Measurements from ENCODE around the gene GYG1. TPM values are rescaled to one million over a fixed set of nuclear protein-coding genes. Genes with fewer than 3 reads are reported as not detected.

Gene GYG1
- total and polyA plus RNA-seq, 2 experiments from 2014 or later = 33.2 to 40.9 TPM

- Mint-ChIP-seq H3K9me3 (no peaks in the 10 kb centered on the region), H3K4me1 (peaks cover 32% of the 10 kb centered on the region), H3K36me3 (ENCODE audit: low read depth) (peaks cover 30% of the 10 kb centered on the region; the same call in 2 of the 3 replicates), H3K4me3 (peak overlapping the region; percentile 73), H3K27ac (no peak overlapping the region), H3K27me3 (ENCODE audit: insufficient read depth, low read depth, poor library complexity) (peaks cover 12% of the 10 kb centered on the region)
- Histone ChIP-seq H3K27me3 (ENCODE audit: insufficient read depth) (peaks cover 6% of the 10 kb centered on the region; the same call in 1 of the 2 replicates), H3K9me2 (ENCODE audit: insufficient read depth) (no peaks in the 10 kb centered on the region), H3K27ac (ENCODE audit: low read depth) (no peak overlapping the region), H3F3A (replicated peaks; ENCODE audit: low read depth) (no peaks in the 10 kb centered on the region), H3K4me3 (peak overlapping the region; percentile 81), H3K4me2 (peak overlapping the region; percentile 95), H3K79me2 (replicated peaks; ENCODE audit: insufficient read depth) (peaks cover 8% of the 10 kb centered on the region; the same call in 1 of the 2 replicates), H2AFZ (peak overlapping the region; percentile 86), H4K20me1 (replicated peaks; ENCODE audit: insufficient read depth) (no peaks in the 10 kb centered on the region), H3K36me3 (ENCODE audit: insufficient read depth) (no peaks in the 10 kb centered on the region; the same call in 1 of the 2 replicates), H3K4me1 (ENCODE audit: insufficient read depth) (peaks cover 24% of the 10 kb centered on the region; the same call in 1 of the 2 replicates)
- peak; percentile 55 for ATAC-seq
- TF ChIP-seq NANOG (IDR thresholded peaks at IDR 0.05; ENCODE audit: borderline replicate concordance) (no peak), ETS1 (IDR thresholded peaks at IDR 0.05) (no peak), JUNB (IDR thresholded peaks at IDR 0.05; ENCODE audit: unreplicated experiment) (no peak), REST (IDR thresholded peaks at IDR 0.05; ENCODE audit: unreplicated experiment) (no peak), EZH2phosphoT487 (IDR thresholded peaks at IDR 0.05; ENCODE audit: unreplicated experiment) (no peak), ZNF114 (CRISPR knock-in tag; IDR thresholded peaks at IDR 0.05) (no peak)
- DNase-seq (ENCODE audit: low spot score) = peak; percentile 71
Measured at GRCh38 chr3:148992027-148992634, 791 bp downstream of the GYG1 start.

DNA sequence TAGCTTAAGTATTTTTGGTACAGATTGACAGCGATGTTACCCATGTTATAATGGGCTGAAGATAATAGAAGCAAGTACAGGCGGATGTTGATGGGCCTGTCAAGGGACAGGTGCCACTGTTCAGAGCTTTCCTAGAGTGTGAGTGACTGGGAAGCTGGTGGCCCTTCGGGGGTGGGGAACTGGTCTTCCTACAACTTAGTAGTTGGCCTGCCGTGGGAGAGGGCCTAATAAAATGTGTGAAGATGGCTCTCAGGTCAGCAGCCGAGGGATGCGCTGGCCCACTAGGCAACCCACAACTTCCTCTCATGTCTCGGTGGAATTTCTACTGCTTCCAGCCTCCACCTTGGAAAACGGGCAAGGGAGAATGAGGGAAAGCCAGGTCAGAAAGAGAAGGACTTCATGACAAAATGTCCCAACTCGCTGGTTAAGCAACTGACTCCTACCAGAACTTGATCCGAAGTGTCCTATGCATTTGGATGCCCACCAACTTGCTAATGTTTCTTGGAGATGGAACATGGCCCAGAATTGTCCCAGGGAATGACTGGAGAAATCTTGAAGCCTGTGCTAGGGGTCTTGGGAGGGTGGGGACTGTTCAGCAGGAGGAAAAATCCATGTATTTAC lies 1.4 kb downstream of the GYG1 start:
- peak overlapping the region; percentile 73 for H3K4me3 Mint-ChIP-seq
- Histone ChIP-seq H3K9me2 (ENCODE audit: insufficient read depth) (no peaks in the 10 kb centered on the region), H3F3A (replicated peaks; ENCODE audit: low read depth) (no peaks in the 10 kb centered on the region), H3K4me3 (peak overlapping the region; percentile 81), H4K20me1 (replicated peaks; ENCODE audit: insufficient read depth) (no peaks in the 10 kb centered on the region), H3K4me2 (peak overlapping the region; percentile 95), H3K79me2 (replicated peaks; ENCODE audit: insufficient read depth) (peaks cover 8% of the 10 kb centered on the region; the same call in 1 of the 2 replicates), H3K27ac (ENCODE audit: low read depth) (no peak overlapping the region), H3K4me1 (ENCODE audit: insufficient read depth) (peaks cover 24% of the 10 kb centered on the region; the same call in 1 of the 2 replicates), H3K36me3 (ENCODE audit: insufficient read depth) (no peaks in the 10 kb centered on the region; the same call in 1 of the 2 replicates), H2AFZ (no peak overlapping the region), H3K27me3 (ENCODE audit: insufficient read depth) (peaks cover 6% of the 10 kb centered on the region; the same call in 1 of the 2 replicates)
- H3K27me3 Mint-ChIP-seq (ENCODE audit: insufficient read depth, low read depth, poor library complexity) = peaks cover 10% of the 10 kb centered on the region
- H3K4me1 Mint-ChIP-seq = peaks cover 36% of the 10 kb centered on the region
- DNase-seq (ENCODE audit: low spot score) (no peak), ATAC-seq (no peak)
- no peaks in the 10 kb centered on the region for H3K9me3 Mint-ChIP-seq
- H3K27ac Mint-ChIP-seq = no peak overlapping the region
- H3K36me3 Mint-ChIP-seq (ENCODE audit: low read depth) = peaks cover 30% of the 10 kb centered on the region; the same call in 2 of the 3 replicates
- TF ChIP-seq ZNF114 (CRISPR knock-in tag; IDR thresholded peaks at IDR 0.05) (no peak), ETS1 (IDR thresholded peaks at IDR 0.05) (no peak), EZH2phosphoT487 (IDR thresholded peaks at IDR 0.05; ENCODE audit: unreplicated experiment) (no peak)
- TF ChIP-seq, protein P1, sequence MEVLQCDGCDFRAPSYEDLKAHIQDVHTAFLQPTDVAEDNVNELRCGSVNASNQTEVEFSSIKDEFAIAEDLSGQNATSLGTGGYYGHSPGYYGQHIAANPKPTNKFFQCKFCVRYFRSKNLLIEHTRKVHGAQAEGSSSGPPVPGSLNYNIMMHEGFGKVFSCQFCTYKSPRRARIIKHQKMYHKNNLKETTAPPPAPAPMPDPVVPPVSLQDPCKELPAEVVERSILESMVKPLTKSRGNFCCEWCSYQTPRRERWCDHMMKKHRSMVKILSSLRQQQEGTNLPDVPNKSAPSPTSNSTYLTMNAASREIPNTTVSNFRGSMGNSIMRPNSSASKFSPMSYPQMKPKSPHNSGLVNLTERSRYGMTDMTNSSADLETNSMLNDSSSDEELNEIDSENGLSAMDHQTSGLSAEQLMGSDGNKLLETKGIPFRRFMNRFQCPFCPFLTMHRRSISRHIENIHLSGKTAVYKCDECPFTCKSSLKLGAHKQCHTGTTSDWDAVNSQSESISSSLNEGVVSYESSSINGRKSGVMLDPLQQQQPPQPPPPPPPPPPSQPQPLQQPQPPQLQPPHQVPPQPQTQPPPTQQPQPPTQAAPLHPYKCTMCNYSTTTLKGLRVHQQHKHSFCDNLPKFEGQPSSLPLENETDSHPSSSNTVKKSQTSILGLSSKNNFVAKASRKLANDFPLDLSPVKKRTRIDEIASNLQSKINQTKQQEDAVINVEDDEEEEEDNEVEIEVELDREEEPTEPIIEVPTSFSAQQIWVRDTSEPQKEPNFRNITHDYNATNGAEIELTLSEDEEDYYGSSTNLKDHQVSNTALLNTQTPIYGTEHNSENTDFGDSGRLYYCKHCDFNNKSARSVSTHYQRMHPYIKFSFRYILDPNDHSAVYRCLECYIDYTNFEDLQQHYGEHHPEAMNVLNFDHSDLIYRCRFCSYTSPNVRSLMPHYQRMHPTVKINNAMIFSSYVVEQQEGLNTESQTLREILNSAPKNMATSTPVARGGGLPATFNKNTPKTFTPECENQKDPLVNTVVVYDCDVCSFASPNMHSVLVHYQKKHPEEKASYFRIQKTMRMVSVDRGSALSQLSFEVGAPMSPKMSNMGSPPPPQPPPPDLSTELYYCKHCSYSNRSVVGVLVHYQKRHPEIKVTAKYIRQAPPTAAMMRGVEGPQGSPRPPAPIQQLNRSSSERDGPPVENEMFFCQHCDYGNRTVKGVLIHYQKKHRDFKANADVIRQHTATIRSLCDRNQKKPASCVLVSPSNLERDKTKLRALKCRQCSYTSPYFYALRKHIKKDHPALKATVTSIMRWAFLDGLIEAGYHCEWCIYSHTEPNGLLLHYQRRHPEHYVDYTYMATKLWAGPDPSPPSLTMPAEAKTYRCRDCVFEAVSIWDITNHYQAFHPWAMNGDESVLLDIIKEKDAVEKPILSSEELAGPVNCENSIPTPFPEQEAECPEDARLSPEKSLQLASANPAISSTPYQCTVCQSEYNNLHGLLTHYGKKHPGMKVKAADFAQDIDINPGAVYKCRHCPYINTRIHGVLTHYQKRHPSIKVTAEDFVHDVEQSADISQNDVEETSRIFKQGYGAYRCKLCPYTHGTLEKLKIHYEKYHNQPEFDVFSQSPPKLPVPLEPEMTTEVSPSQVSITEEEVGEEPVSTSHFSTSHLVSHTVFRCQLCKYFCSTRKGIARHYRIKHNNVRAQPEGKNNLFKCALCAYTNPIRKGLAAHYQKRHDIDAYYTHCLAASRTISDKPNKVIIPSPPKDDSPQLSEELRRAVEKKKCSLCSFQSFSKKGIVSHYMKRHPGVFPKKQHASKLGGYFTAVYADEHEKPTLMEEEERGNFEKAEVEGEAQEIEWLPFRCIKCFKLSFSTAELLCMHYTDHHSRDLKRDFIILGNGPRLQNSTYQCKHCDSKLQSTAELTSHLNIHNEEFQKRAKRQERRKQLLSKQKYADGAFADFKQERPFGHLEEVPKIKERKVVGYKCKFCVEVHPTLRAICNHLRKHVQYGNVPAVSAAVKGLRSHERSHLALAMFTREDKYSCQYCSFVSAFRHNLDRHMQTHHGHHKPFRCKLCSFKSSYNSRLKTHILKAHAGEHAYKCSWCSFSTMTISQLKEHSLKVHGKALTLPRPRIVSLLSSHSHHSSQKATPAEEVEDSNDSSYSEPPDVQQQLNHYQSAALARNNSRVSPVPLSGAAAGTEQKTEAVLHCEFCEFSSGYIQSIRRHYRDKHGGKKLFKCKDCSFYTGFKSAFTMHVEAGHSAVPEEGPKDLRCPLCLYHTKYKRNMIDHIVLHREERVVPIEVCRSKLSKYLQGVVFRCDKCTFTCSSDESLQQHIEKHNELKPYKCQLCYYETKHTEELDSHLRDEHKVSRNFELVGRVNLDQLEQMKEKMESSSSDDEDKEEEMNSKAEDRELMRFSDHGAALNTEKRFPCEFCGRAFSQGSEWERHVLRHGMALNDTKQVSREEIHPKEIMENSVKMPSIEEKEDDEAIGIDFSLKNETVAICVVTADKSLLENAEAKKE (CRISPR knock-in tag; IDR thresholded peaks at IDR 0.05) = no peak
